ENCODE data around the gene RIMOC1. TPM values are rescaled to one million over a fixed set of nuclear protein-coding genes. Genes with fewer than 3 reads are reported as not detected.

Gene RIMOC1
- total RNA-seq, 1 experiment from 2014 or later: 40.4 TPM

- BruUV-seq (replicated peaks): no TSS peak
- H3K36me3 Mint-ChIP-seq (ENCODE audit: insufficient read depth, unreplicated experiment): no peaks in the 10 kb centered on the region
- intact Hi-C loops (cut with micrococcal nuclease): no loop called here
- H3K4me3 Mint-ChIP-seq (ENCODE audit: unreplicated experiment): no peak overlapping the region
- TF ChIP-seq CTCF (IDR thresholded peaks at IDR 0.05; ENCODE audit: unreplicated experiment): no peak
- H3K4me1 Mint-ChIP-seq (ENCODE audit: insufficient read depth, unreplicated experiment): peaks cover 5% of the 10 kb centered on the region
- ChIA-PET CTCF (interaction anchor here (0.6 to 1.5 kb wide), 2 partner anchors 18 to 1546 kb away, joined by 3 to 5 read pairs; no protein-coding TSS in a partner anchor), POLR2A (interaction anchor here (2.2 kb wide), 1 partner anchor 29 kb away, joined by 12 read pairs; the partner anchor contains the start of gene RIMOC1)
- no peaks in the 10 kb centered on the region for H3K27me3 Mint-ChIP-seq (ENCODE audit: insufficient read depth, unreplicated experiment)
- DNase-seq (ENCODE audit: unreplicated experiment): no peak
- H3K27ac Mint-ChIP-seq (ENCODE audit: low read depth, unreplicated experiment): no peak overlapping the region
- no peaks in the 10 kb centered on the region for H3K9me3 Mint-ChIP-seq (ENCODE audit: unreplicated experiment)
Observed at GRCh38 chr5:41875121-41875520, 29.0 kb upstream of the RIMOC1 start.

- Mint-ChIP-seq H3K9me3 (ENCODE audit: unreplicated experiment) (no peaks in the 10 kb centered on the region), H3K27me3 (ENCODE audit: insufficient read depth, unreplicated experiment) (no peaks in the 10 kb centered on the region), H3K27ac (ENCODE audit: low read depth, unreplicated experiment) (no peak overlapping the region), H3K4me1 (ENCODE audit: insufficient read depth, unreplicated experiment) (no peaks in the 10 kb centered on the region), H3K4me3 (ENCODE audit: unreplicated experiment) (no peak overlapping the region), H3K36me3 (ENCODE audit: insufficient read depth, unreplicated experiment) (no peaks in the 10 kb centered on the region)
- no peak for TF ChIP-seq CTCF (IDR thresholded peaks at IDR 0.05; ENCODE audit: unreplicated experiment)
- BruUV-seq (replicated peaks): no TSS peak
- DNase-seq (ENCODE audit: unreplicated experiment): no peak
- intact Hi-C loops (cut with micrococcal nuclease): no loop called here
- ChIA-PET POLR2A (interaction anchor here (1.0 to 2.0 kb wide), 2 partner anchors 21 to 28 kb away, joined by 3 to 17 read pairs; partner anchors contain the start of gene RIMOC1), CTCF (interaction anchor here (0.6 to 1.2 kb wide), 4 partner anchors 10 to 143 kb away, joined by 3 read pairs; partner anchors contain the start of gene RIMOC1)
Observed at GRCh38 chr5:41876678-41877077, 27.5 kb upstream of the RIMOC1 start.

- ChIA-PET CTCF (interaction anchor here (1.1 to 1.2 kb wide), 2 partner anchors 11 to 34 kb away, joined by 3 read pairs; no protein-coding TSS in a partner anchor), POLR2A (interaction anchor here (2.0 kb wide), 1 partner anchor 27 kb away, joined by 17 read pairs; the partner anchor contains the start of gene RIMOC1)
- no peak for DNase-seq (ENCODE audit: unreplicated experiment)
- Mint-ChIP-seq H3K4me1 (ENCODE audit: insufficient read depth, unreplicated experiment) (no peaks in the 10 kb centered on the region), H3K4me3 (ENCODE audit: unreplicated experiment) (no peak overlapping the region), H3K27me3 (ENCODE audit: insufficient read depth, unreplicated experiment) (no peaks in the 10 kb centered on the region), H3K36me3 (ENCODE audit: insufficient read depth, unreplicated experiment) (no peaks in the 10 kb centered on the region), H3K9me3 (ENCODE audit: unreplicated experiment) (no peaks in the 10 kb centered on the region), H3K27ac (ENCODE audit: low read depth, unreplicated experiment) (no peak overlapping the region)
- no peak for TF ChIP-seq CTCF (IDR thresholded peaks at IDR 0.05; ENCODE audit: unreplicated experiment)
- intact Hi-C loops (cut with micrococcal nuclease): no loop called here
- BruUV-seq (replicated peaks): no TSS peak
Observed at GRCh38 chr5:41877408-41877807, 26.7 kb upstream of the RIMOC1 start.

GRCh38 chr5:41878173-41878572, 26.0 kb upstream of the RIMOC1 start:
- no peak for DNase-seq (ENCODE audit: unreplicated experiment)
- no peaks in the 10 kb centered on the region for H3K36me3 Mint-ChIP-seq (ENCODE audit: insufficient read depth, unreplicated experiment)
- no peaks in the 10 kb centered on the region for H3K27me3 Mint-ChIP-seq (ENCODE audit: insufficient read depth, unreplicated experiment)
- no peak for TF ChIP-seq CTCF (IDR thresholded peaks at IDR 0.05; ENCODE audit: unreplicated experiment)
- no peak overlapping the region for H3K27ac Mint-ChIP-seq (ENCODE audit: low read depth, unreplicated experiment)
- CTCF ChIA-PET: no interaction called here
- H3K4me3 Mint-ChIP-seq (ENCODE audit: unreplicated experiment): no peak overlapping the region
- no peaks in the 10 kb centered on the region for H3K9me3 Mint-ChIP-seq (ENCODE audit: unreplicated experiment)
- intact Hi-C loops (cut with micrococcal nuclease): no loop called here
- H3K4me1 Mint-ChIP-seq (ENCODE audit: insufficient read depth, unreplicated experiment): no peaks in the 10 kb centered on the region
- POLR2A ChIA-PET: no interaction called here
- BruUV-seq (replicated peaks): no TSS peak
